Esophagus muscularis mucosa (tissue), 4 donors: Measurements from ENCODE around the gene UGT1A4. TPM values are rescaled to one million over a fixed set of nuclear protein-coding genes. Genes with fewer than 3 reads are reported as not detected.

Experiments used
- DNase-seq: peaks from one replicate; pipeline ENCODE4 v3.0.0-alpha.2; 2017; ENCODE audit errors: extremely low spot score
- H3K27ac ChIP-seq, 4 donors: fragments of 200-600 bp; sonication (generic); replicated peaks in 1 of 4; 1 replicate in 3 of 4; 2 replicates in 1 of 4; pipeline ENCODE4 v1.5.1; 2016 to 2019; ENCODE audit warnings: mild to moderate bottlenecking in 1 of 4
- H3K27me3 ChIP-seq, 4 donors: fragments of 200-600 bp; sonication (generic); one replicate each; pipeline versions ENCODE4 v1.5.1 to v1.6.0; 2016 to 2019
- H3K36me3 ChIP-seq, 4 donors: fragments of 200-600 bp; sonication (generic); one replicate each; pipeline ENCODE4 v1.5.1; 2016 to 2019
- H3K4me1 ChIP-seq, 4 donors: fragments of 200-600 bp; sonication (generic); one replicate each; pipeline ENCODE4 v1.5.1; 2016 to 2019
- H3K4me3 ChIP-seq, 4 donors: fragments of 200-600 bp; sonication (generic); 1 replicate in 2 of 4; 2 replicates in 2 of 4; pipeline ENCODE4 v1.5.1; 2016 to 2019; ENCODE audit warnings: mild to moderate bottlenecking in 4 of 4, moderate library complexity in 1 of 4
- H3K9me3 ChIP-seq, 4 donors: fragments of 200-600 bp; sonication (generic); 1 replicate in 3 of 4; 2 replicates in 1 of 4; pipeline ENCODE4 v1.5.1; 2016 to 2019
- CTCF ChIP-seq, 3 experiments: fragments of 200-600 bp in 2 of 3; fragments of 450-650 bp in 1 of 3; sonication (generic) in 2 of 3; IDR thresholded peaks; one replicate each; pipeline ENCODE4 v1.5.1; 2017 to 2019; ENCODE audit warnings: antibody characterized with exemption in 3 of 3, mild to moderate bottlenecking in 2 of 3, moderate library complexity in 1 of 3
- EP300 ChIP-seq: sonication (generic); formaldehyde crosslinking; IDR thresholded peaks from one replicate; pipeline ENCODE4 v1.6.1; 2017; ENCODE audit warnings: antibody characterized with exemption
- POLR2A ChIP-seq: fragments of 450-650 bp; IDR thresholded peaks from one replicate; pipeline ENCODE4 v1.6.1; 2017; ENCODE audit warnings: antibody characterized with exemption, moderate library complexity, mild to moderate bottlenecking, low read depth
- POLR2AphosphoS5 ChIP-seq, 2 donors: sonication (generic); formaldehyde crosslinking; IDR thresholded peaks; one replicate each; pipeline ENCODE4 v1.6.1; 2017; ENCODE audit warnings: antibody characterized with exemption in 2 of 2
- WGBS: methylation state at CpG from one replicate; pipeline ENCODE4 v1.1.5; 2018; 5-methylcytosine and 5-hydroxymethylcytosine counted together
- intact Hi-C: fragments of 100-400 bp; cut with DNase I; formaldehyde crosslinking; loops from one replicate; pipeline ENCODE4 v1.15.1; 2023
- total RNA-seq, 4 donors: library from RNA; depleted of rRNA; stranded (reverse); fragments of >200 nt; gene quantifications; one replicate each; pipeline versions ENCODE4 v1.1.0 to v1.2.1, GENCODE V29; 2016

The UGT1A4 gene
- total RNA-seq, result not detected

- 78% methylated on average over 7 of the region's 7 CpGs for WGBS
- no peaks in the 10 kb centered on the region for H3K36me3 ChIP-seq
- H3K27ac ChIP-seq, result no peak within 1 kb of the TSS
- no peaks in the 10 kb centered on the region for H3K9me3 ChIP-seq
- no peak for DNase-seq
- H3K4me3 ChIP-seq, result no peak within 1 kb of the TSS
- H3K27me3 ChIP-seq, result peaks cover 0 to 20% (median 0%) of the 10 kb centered on the region in 4 donors
- intact Hi-C loops, result no loop called here
- no peaks in the 10 kb centered on the region for H3K4me1 ChIP-seq
- TF ChIP-seq POLR2A (no peak), POLR2AphosphoS5 (IDR thresholded peaks at IDR 0.05) (no peak), CTCF (IDR thresholded peaks at IDR 0.05) (no peak), EP300 (no peak)
These were observed at the start of gene UGT1A4 for GRCh38 chr2:233718552-233718951. Gene UGT1A4 (plus strand): TSS chr2:233718736. CDS start chr2:233718821, 85 bp downstream.

GRCh38 chr2:233671290-233672161 is 47.0 kb upstream of the UGT1A4 start, which contains the start of gene UGT1A9:
Gene UGT1A9 (plus strand): TSS chr2:233671898. CDS start chr2:233671935, 37 bp downstream.
- H3K9me3 ChIP-seq, result no peaks in the 10 kb centered on the region
- DNase-seq, result no peak
- 74% methylated on average over 4 of the region's 5 CpGs for WGBS
- H3K4me3 ChIP-seq, result no peak within 1 kb of the TSS
- no peaks in the 10 kb centered on the region for H3K36me3 ChIP-seq
- no peak within 1 kb of the TSS for H3K27ac ChIP-seq
- no peaks in the 10 kb centered on the region for H3K4me1 ChIP-seq
- no peak for TF ChIP-seq POLR2A
- no peak for TF ChIP-seq EP300
- no peak for TF ChIP-seq POLR2AphosphoS5 (IDR thresholded peaks at IDR 0.05)
- TF ChIP-seq CTCF (IDR thresholded peaks at IDR 0.05), result no peak
- intact Hi-C loops, result no loop called here
- no peaks in the 10 kb centered on the region for H3K27me3 ChIP-seq

- Histone ChIP-seq H3K4me1 (no peaks in the 10 kb centered on the region), H3K27ac (no peak overlapping the region), H3K9me3 (no peaks in the 10 kb centered on the region), H3K27me3 (no peaks in the 10 kb centered on the region), H3K4me3 (no peak overlapping the region), H3K36me3 (no peaks in the 10 kb centered on the region)
- intact Hi-C loops, result no loop called here
- TF ChIP-seq EP300 (no peak), POLR2AphosphoS5 (IDR thresholded peaks at IDR 0.05) (no peak), CTCF (IDR thresholded peaks at IDR 0.05) (no peak), POLR2A (no peak)
- WGBS, result 88% methylated on average over 3 of the region's 3 CpGs
- no peak for DNase-seq
These were observed 45.6 kb upstream of the UGT1A4 start for GRCh38 chr2:233672886-233673285.

GRCh38 chr2:233673896-233674295 is 44.6 kb upstream of the UGT1A4 start:
- TF ChIP-seq CTCF (IDR thresholded peaks at IDR 0.05), result no peak
- no peak for TF ChIP-seq POLR2A
- Histone ChIP-seq H3K9me3 (no peaks in the 10 kb centered on the region), H3K36me3 (no peaks in the 10 kb centered on the region), H3K4me1 (no peaks in the 10 kb centered on the region), H3K4me3 (no peak overlapping the region), H3K27ac (no peak overlapping the region), H3K27me3 (no peaks in the 10 kb centered on the region)
- intact Hi-C loops, result no loop called here
- DNase-seq, result no peak

GRCh38 chr2:233674314-233674713 is 44.2 kb upstream of the UGT1A4 start:
- Histone ChIP-seq H3K4me1 (no peaks in the 10 kb centered on the region), H3K36me3 (no peaks in the 10 kb centered on the region), H3K27me3 (no peaks in the 10 kb centered on the region), H3K4me3 (no peak overlapping the region), H3K27ac (no peak overlapping the region), H3K9me3 (no peaks in the 10 kb centered on the region)
- no peak for DNase-seq
- intact Hi-C loops, result no loop called here
- 53% methylated on average over 1 of the region's 1 CpG for WGBS
- TF ChIP-seq CTCF (IDR thresholded peaks at IDR 0.05) (no peak), EP300 (no peak), POLR2AphosphoS5 (IDR thresholded peaks at IDR 0.05) (no peak), POLR2A (no peak)
